KOPT-K1 (cell line): Measurements from ENCODE around the gene CELSR1.

ENCODE experiments used
- H3K27ac ChIP-seq: fragments of 200-600 bp; sonication (generic); 2 replicates; pipeline ENCODE4 v1.5.1; 2016; ENCODE audit warnings: antibody characterized with exemption, mild to moderate bottlenecking, low read depth, low read length; ENCODE audit not compliant: poor library complexity, severe bottlenecking
- H3K36me3 ChIP-seq: fragments of 200-600 bp; sonication (generic); 2 replicates; pipeline ENCODE4 v1.5.1; 2017; ENCODE audit warnings: antibody characterized with exemption, mild to moderate bottlenecking, low read length, moderate library complexity; ENCODE audit not compliant: insufficient read depth
- H3K9me3 ChIP-seq: fragments of 200-600 bp; sonication (generic); 2 replicates; pipeline ENCODE4 v1.5.1; 2017; ENCODE audit warnings: antibody characterized with exemption, low read length, mild to moderate bottlenecking; ENCODE audit not compliant: insufficient read depth, poor library complexity, severe bottlenecking

CELSR1 gene

GRCh38 chr22:46390105-46390651 is 147.2 kb downstream of the CELSR1 start:
- H3K9me3 ChIP-seq: no peaks in the 10 kb centered on the region
- H3K36me3 ChIP-seq: no peaks in the 10 kb centered on the region
- no peak overlapping the region for H3K27ac ChIP-seq

- Histone ChIP-seq H3K9me3 (no peaks in the 10 kb centered on the region), H3K36me3 (no peaks in the 10 kb centered on the region), H3K27ac (no peak overlapping the region)
Measured at GRCh38 chr22:46389081-46389480, 148.3 kb downstream of the CELSR1 start.

GRCh38 chr22:46388647-46389046 is 148.8 kb downstream of the CELSR1 start:
- Histone ChIP-seq H3K27ac (no peak overlapping the region), H3K9me3 (no peaks in the 10 kb centered on the region), H3K36me3 (no peaks in the 10 kb centered on the region)

GRCh38 chr22:46387748-46388147 is 149.7 kb downstream of the CELSR1 start:
- Histone ChIP-seq H3K9me3 (no peaks in the 10 kb centered on the region), H3K36me3 (no peaks in the 10 kb centered on the region), H3K27ac (no peak overlapping the region)

GRCh38 chr22:46386312-46386711 is 151.1 kb downstream of the CELSR1 start:
- H3K36me3 ChIP-seq: no peaks in the 10 kb centered on the region
- no peaks in the 10 kb centered on the region for H3K9me3 ChIP-seq
- H3K27ac ChIP-seq: no peak overlapping the region

GRCh38 chr22:46382524-46382923 is 154.9 kb downstream of the CELSR1 start:
- Histone ChIP-seq H3K36me3 (no peaks in the 10 kb centered on the region), H3K27ac (no peak overlapping the region), H3K9me3 (no peaks in the 10 kb centered on the region)

- no peak overlapping the region for H3K27ac ChIP-seq
- H3K36me3 ChIP-seq: no peaks in the 10 kb centered on the region
- peaks cover 3% of the 10 kb centered on the region for H3K9me3 ChIP-seq
Measured at GRCh38 chr22:46381731-46382130, 155.7 kb downstream of the CELSR1 start.

- Histone ChIP-seq H3K36me3 (no peaks in the 10 kb centered on the region), H3K27ac (no peak overlapping the region), H3K9me3 (peaks cover 9% of the 10 kb centered on the region)
Measured at GRCh38 chr22:46381142-46381541, 156.3 kb downstream of the CELSR1 start.

- Histone ChIP-seq H3K9me3 (peaks cover 15% of the 10 kb centered on the region), H3K27ac (no peak overlapping the region), H3K36me3 (no peaks in the 10 kb centered on the region)
Measured at GRCh38 chr22:46380581-46380980, 156.8 kb downstream of the CELSR1 start.

GRCh38 chr22:46380069-46380468 is 157.4 kb downstream of the CELSR1 start:
- no peak overlapping the region for H3K27ac ChIP-seq
- peaks cover 20% of the 10 kb centered on the region for H3K9me3 ChIP-seq
- H3K36me3 ChIP-seq: no peaks in the 10 kb centered on the region

GRCh38 chr22:46379066-46379930 is 158.1 kb downstream of the CELSR1 start:
- Histone ChIP-seq H3K27ac (no peak overlapping the region), H3K36me3 (no peaks in the 10 kb centered on the region), H3K9me3 (peaks cover 26% of the 10 kb centered on the region)

- H3K27ac ChIP-seq: no peak overlapping the region
- no peaks in the 10 kb centered on the region for H3K36me3 ChIP-seq
- H3K9me3 ChIP-seq: peaks cover 26% of the 10 kb centered on the region
Measured at GRCh38 chr22:46378426-46379065, 158.9 kb downstream of the CELSR1 start.

- H3K9me3 ChIP-seq: peaks cover 26% of the 10 kb centered on the region
- H3K36me3 ChIP-seq: no peaks in the 10 kb centered on the region
- H3K27ac ChIP-seq: no peak overlapping the region
Measured at GRCh38 chr22:46377525-46378425, 159.6 kb downstream of the CELSR1 start.

GRCh38 chr22:46376908-46377524 is 160.4 kb downstream of the CELSR1 start:
- Histone ChIP-seq H3K36me3 (no peaks in the 10 kb centered on the region), H3K27ac (no peak overlapping the region), H3K9me3 (peaks cover 26% of the 10 kb centered on the region)
